Measurements from ENCODE around the gene PHACTR2.

The PHACTR2 gene

DNA sequence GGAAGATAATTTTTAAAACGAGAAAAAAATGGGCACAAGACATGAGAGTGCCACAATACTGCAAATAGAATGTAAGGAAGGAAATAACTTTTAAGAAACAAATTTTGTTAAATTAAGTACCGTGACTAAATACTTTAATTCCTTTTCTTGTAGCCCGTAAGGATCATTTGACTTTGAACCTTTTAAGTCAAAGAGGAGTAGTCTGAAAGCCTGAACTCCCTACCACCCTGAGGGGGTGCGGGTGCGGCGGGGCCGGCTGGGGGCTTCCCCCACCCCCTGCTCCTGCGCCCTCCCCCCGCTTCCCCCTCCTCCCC, 231 bp upstream of the PHACTR2 start:
- DNase-seq (ENCODE audit: low read depth) = no peak
- no peak overlapping the region for H3K4me3 ChIP-seq (ENCODE audit: low read depth, low read length)
- TF ChIP-seq, protein P1, sequence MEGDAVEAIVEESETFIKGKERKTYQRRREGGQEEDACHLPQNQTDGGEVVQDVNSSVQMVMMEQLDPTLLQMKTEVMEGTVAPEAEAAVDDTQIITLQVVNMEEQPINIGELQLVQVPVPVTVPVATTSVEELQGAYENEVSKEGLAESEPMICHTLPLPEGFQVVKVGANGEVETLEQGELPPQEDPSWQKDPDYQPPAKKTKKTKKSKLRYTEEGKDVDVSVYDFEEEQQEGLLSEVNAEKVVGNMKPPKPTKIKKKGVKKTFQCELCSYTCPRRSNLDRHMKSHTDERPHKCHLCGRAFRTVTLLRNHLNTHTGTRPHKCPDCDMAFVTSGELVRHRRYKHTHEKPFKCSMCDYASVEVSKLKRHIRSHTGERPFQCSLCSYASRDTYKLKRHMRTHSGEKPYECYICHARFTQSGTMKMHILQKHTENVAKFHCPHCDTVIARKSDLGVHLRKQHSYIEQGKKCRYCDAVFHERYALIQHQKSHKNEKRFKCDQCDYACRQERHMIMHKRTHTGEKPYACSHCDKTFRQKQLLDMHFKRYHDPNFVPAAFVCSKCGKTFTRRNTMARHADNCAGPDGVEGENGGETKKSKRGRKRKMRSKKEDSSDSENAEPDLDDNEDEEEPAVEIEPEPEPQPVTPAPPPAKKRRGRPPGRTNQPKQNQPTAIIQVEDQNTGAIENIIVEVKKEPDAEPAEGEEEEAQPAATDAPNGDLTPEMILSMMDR (IDR thresholded peaks at IDR 0.05; ENCODE audit: low read depth, low read length, missing control alignments) = no peak

- no peak overlapping the region for H3K4me3 ChIP-seq (ENCODE audit: low read depth, low read length)
- TF ChIP-seq, protein P1 (IDR thresholded peaks at IDR 0.05; ENCODE audit: low read depth, low read length, missing control alignments) = no peak
- no peak for DNase-seq (ENCODE audit: low read depth)
Measured at GRCh38 chr6:143679041-143679440, 1.3 kb downstream of the PHACTR2 start.

- TF ChIP-seq, protein P1 (IDR thresholded peaks at IDR 0.05; ENCODE audit: low read depth, low read length, missing control alignments) = no peak
- no peak overlapping the region for H3K4me3 ChIP-seq (ENCODE audit: low read depth, low read length)
- no peak for DNase-seq (ENCODE audit: low read depth)
Measured at GRCh38 chr6:143680141-143680540, 2.4 kb downstream of the PHACTR2 start.

DNA sequence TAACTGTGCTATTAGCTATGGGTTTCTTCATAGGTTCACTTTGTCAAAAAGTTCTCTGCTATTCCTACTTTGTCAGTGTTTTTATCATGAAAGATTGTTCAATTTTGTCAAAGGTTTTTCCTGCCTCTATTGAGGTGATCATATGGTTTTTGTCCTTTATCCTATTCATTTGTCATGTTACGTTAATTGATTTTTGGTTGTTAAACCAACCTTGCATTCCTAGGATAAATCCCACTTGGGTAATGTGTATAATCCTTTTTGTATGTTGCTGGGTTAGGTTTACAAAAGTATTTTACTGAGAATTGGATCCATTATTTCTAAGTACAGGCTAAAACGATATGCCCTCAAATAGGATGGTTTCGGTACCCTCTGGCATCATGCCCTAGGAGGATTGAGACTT, 5.0 kb downstream of the PHACTR2 start:
- TF ChIP-seq, protein P1 (IDR thresholded peaks at IDR 0.05; ENCODE audit: low read depth, low read length, missing control alignments) = no peak
- no peak for DNase-seq (ENCODE audit: low read depth)

DNA sequence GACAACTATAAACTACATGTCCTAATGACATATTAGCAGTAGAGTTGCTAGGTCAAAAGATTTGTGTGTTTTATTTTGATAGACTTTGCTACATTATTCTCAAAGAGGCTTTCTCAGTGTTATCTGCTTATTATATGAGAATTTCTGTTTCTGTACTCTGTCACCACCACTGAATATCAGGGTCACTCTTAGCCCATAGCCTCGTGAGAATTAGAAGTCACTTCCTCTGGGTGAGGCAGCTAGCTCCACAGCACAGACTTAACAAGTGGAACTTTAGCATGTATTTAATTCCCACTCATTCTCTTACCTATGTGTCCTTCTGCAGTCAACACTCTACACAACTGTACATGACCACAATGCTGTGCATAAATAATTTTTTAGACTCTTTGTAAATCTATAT, 6.7 kb downstream of the PHACTR2 start:
- TF ChIP-seq, protein P1 (IDR thresholded peaks at IDR 0.05; ENCODE audit: low read depth, low read length, missing control alignments) = no peak
- no peak for DNase-seq (ENCODE audit: low read depth)
- no peak overlapping the region for H3K4me3 ChIP-seq (ENCODE audit: low read depth, low read length)

More for the DNA sequence above, 5.0 kb downstream of the PHACTR2 start:
- no peak overlapping the region for H3K4me3 ChIP-seq (ENCODE audit: low read depth, low read length)

DNA sequence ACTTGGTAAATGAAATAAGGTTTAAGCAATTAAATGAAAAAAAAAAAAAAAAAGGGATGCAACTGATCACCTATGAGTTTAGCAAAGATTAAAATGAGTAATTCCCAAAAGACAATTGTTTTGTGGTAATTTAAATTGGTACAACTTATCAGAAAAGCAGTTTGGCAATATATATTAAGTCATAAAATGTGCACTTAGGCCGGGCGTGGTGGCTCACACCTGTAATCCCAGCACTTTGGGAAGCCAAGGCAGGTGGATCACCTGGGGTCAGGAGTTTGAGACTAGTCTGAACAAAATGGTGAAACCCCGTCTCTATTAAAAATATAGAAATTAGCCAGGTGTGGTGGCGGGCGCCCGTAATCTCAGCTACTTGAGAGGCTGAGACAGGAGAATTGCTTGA, 7.9 kb downstream of the PHACTR2 start:
- TF ChIP-seq, protein P1 (IDR thresholded peaks at IDR 0.05; ENCODE audit: low read depth, low read length, missing control alignments) = no peak
- no peak overlapping the region for H3K4me3 ChIP-seq (ENCODE audit: low read depth, low read length)
- DNase-seq (ENCODE audit: low read depth) = no peak

GRCh38 chr6:143687591-143687990, 9.8 kb downstream of the PHACTR2 start:
- no peak overlapping the region for H3K4me3 ChIP-seq (ENCODE audit: low read depth, low read length)
- no peak for DNase-seq (ENCODE audit: low read depth)
- TF ChIP-seq, protein P1 (IDR thresholded peaks at IDR 0.05; ENCODE audit: low read depth, low read length, missing control alignments) = no peak

Data from GM12864 (cell line).